GM21390 (cell line): ENCODE measurements around the gene F10.

Experiments used
- ATAC-seq: cut with Tn5 transposase; IDR thresholded peaks from one replicate; pipeline ENCODE4 v1.9.1; 2021; ENCODE audit not compliant: unreplicated experiment

F10 gene

DNA sequence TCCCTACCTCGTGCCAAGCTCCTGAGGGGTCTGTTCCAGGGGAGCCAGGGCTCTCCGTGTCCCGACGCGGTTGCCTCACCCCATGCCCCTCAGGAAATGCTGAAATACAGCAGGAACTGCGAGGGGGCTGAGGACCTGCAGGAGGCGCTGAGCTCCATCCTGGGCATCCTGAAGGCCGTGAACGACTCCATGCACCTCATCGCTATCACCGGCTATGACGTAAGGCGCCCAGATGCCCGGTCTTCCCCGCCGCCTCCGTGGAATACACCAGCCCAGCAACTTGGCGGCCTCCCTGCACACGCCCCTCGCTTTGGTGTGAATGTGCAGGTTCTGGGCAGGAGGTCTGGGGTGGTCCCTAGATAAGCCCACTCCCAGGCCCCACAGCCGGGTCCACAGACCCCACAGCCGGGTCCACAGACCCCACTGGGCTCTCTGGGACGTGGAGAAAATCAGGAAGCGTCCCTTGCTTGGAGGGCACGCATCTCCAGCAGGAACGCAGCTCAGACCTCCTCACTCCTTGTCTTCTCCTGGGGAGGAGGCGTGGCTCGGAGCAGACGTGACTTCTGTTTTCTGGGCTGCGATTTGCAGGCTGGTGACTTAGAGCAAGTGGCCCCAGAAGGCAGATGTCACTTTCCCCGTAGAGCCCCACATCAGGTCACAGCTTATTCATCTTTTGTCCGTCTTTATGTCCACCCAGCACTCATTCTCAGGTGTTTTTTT, 36.4 kb upstream of the F10 start:
- no peak for ATAC-seq

DNA sequence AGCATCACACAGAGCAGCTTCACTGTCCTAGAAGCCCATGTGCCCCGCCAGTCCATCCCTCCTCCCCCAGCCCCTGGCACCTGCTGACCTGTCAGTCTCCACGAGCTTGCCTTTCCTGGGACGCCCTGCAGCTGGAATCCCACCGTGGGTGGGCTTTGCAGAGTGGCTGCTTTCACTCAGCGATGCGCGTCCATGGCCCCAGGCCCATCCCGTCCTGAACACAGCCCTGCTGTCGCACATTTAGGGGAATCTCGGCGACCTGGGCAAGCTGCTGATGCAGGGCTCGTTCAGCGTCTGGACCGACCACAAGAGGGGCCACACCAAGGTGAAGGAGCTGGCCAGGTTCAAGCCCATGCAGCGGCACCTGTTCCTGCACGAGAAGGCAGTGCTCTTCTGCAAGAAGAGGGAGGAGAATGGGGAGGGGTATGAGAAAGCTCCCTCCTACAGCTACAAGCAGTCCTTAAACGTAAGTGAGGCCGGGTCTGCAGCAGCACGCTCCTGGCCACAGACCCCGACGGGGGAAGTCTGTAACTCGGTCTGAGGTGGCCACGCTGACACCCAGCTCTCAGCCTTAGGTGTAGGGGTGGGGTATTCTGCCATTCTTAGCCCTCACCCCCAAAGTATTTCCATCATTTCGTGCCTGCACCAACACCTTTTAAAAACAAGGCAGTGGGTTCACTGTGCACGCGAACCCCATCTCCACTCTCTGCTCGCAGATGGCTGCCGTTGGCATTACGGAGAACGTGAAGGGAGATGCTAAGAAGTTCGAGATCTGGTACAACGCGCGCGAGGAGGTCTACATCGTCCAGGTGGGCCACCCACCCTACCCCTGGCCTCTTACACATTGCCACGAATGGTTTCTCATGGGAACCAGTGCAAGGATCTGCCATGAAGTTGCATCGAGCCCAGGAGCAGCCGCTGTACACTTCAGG, 35.3 kb upstream of the F10 start:
- ATAC-seq = no peak

DNA sequence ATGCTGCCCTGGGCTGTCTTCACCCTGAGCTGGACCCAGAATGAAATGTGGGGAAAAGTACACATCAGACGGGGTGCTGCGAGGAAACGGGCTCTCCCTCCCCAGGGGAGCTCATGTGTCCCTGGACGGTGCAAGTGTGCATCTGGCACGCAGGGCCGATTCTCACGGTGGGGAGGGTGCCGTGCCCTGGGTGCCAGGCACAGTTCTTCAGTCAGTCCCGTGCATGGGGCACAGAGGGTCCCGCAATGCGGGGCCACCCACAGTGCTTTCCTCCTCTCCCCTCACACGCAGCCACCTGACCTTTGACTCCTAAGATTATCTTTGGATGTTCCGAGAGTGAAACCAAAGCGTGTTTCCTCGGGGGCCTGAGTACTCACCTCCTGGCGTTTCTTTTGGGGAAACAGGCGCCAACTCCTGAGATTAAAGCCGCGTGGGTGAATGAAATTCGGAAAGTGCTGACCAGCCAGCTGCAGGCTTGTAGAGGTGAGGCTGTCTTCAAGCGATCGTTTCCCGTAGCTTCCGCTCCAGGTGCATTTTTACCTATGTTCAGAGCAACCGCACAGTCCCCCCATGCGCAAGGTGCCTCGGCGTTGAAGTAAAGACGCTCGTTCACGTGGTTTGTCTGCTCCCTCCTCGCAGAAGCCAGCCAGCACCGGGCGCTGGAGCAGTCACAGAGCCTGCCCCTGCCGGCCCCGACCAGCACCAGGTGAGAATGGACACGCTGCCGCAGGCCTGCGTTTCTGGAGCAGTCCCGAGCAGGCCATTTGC, 34.5 kb upstream of the F10 start:
- ATAC-seq = no peak

DNA sequence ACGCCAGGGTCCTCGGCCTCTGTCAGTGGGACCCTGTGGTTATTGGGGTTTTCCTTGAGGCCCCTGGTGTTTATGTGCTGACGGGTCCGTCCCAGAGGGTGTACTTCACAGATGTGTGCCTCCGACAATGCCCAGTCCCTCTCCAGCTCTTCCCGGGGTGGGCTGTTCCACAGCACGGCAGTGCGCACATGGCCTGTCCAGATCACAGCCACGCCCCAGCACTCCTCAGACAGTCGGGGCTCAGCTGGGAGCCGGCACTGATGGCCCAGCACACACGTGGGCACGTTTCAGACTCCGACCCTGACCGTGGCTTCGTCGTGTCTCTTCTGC, 33.9 kb upstream of the F10 start:
- no peak for ATAC-seq

DNA sequence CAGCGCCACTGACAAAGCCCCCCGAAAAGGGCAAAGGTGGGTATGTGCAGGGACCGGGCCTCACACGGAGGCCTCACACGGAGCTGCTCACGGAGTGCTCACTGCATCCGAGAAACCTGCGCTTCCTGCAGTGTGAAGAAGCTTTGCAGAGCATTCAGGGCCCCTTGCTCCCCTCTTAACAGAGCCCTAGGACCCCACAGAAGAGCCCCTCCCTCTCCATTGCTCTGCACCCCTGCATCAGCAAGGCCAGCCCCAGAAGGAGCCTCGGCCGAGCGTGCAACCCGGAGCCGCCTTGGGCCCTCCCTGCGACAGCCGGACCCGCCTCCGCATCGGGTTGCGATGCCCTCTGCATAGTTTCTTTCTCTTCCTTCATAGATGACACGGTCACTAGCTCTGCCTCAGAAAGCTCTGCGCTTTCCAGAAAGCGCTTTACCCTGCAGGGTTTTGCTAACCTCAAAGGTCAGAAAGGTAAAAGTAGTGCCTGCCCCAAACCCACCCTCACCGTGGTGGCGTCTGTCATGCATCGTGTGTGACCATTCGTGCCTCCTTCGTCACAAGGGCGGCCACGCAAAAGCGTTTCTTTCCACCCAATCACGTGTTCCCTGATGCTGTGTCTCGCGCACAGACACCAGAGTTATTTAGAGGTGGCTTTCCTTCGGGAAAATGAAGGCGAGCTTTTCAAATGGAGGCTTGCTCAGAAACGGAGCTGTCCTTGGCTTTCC, 32.7 kb upstream of the F10 start:
- ATAC-seq = no peak

DNA sequence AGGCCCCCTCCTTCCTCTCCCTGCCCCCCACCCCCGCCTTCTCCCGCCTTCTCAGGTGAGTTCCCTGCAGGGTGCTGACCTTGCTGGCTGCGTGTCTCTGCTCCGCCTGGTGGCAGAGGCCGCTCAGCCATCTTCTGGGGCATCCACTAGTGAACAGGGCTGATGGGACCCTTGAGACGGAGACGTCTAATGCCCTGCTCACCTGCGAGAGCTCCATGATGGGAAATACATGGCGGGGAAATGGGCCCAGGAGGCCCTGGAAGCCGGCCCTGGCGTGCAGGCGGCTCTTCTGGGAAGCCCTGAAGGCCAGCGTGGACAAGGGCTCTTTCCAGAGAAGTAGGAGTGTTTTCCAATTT, 32.2 kb upstream of the F10 start:
- ATAC-seq = no peak

DNA sequence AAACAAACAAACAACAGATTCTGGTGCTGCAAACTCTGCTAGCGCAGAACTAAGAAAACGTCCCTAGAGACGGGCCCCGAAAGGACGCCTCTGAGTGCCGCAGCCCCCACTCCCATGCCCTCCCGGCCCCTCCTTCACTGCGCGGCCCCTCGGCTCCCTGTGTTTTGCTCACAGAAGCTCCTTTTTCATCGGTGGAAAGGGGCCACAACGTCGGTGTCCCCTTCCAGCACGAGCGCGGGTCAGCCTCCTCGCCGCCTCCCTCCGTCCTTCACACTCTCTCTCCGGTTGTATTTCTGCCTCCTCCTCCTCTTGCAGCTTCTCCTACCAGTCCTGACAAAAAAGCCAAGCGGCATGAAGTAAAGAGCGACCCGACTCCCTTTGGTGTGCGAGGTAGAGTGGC, 31.8 kb upstream of the F10 start:
- ATAC-seq = no peak

DNA sequence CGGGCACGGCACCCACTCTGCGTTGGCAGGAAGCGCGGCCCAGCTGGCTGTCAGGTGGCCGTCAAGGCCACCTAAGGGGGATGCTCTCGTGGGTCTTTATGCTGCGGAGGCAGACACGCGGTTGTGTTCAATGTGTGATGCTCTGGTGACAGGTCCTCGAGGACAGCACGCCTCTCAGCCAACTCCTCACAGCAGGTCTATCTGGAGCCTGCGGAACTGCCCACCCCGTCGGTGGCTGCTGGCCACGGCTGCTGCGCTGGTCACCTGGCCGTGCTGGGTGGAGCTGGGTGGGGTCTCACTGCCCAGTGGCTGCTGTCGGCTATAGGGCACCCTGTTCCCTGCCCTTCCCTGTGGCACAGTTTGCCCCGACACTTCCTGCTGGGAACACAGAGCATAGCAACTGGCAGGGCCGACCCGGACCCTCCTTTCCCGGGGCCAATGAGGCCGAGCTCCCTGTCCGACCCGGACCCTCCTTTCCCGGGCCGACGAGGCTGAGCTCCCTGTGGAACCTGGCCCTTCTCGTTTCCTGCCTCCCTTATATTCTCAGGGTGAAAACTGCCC, 31.3 kb upstream of the F10 start:
- ATAC-seq = no peak

DNA sequence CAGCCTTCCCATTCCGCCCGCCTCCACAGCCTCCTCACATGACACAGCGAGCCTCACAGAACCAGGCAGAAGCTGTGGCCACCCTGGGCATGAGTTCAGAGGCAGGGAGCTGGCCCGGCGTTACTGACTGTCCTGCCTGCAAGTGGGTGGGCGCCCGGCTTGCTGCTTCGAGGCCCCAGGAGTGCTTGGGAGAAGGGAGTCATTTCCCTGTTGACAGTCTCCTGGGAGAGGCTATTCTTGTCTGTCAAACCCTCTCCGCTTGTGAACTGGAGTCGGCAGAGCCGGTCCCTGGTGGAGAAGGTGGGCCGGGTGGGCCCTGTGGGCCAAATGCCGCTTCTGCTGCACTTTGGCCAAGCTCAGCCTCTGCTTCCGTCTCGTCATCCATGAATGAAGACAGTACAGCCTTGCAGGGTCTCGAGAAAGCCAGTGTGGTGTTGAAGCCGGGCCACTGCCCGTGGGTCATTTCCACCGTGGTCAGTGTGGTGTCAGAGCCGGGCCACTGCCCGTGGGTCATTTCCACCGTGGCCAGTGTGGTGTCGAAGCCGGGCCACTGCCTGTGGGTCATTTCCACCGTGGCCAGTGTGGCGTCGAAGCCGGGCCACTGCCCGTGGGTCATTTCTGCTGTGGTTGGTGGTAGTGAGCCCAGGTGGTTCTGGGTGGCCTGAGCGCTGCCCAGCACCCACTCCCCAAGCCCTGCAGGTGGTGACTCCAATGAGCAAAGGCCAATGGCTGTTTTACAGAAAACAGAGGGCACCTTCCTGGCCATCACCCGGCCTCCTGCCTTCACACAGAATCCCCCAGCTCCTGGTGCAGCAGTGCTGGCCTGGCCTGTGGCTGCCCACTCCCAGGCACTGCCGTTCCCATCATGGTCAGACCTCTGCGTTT, 30.5 kb upstream of the F10 start:
- ATAC-seq = no peak

DNA sequence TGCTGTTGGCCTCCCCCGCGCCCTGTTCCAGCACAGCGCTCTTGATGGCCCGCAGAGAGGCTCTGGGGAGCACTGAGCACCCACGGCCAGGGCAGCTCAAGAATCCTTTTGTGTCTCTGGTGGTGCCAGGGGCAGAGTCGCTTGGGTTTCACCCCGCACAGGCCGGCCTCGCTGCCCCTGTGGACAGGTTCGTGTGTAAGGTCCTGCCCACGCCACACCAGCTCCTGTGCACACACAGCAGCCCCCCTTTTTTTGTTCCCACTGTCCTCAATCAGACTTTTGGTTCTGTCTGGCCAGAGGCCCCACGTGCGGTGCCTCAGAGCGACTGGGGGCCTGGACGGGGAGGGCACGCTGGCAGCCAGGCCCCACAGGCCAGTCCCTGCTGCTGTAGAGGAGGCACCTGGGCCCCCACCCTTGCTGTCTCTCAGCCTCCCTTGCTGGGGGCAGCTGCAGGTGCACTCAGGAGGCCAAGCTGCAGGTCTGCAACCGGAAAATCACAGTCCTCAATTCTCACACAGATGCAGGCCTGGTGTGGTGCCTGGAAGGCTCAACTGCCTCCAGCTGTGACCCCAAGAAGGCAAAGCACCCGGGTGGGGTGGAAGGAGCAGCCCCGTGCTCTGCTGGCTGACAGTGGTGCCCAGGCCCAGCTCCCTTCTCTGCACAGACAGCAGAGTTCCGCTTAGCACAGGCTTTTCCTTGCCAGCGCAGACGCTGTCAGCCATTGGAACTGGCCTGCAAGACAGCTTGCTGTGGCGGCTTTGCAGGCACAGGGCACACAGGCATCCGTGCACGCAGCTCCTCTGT, 29.6 kb upstream of the F10 start:
- ATAC-seq = no peak

DNA sequence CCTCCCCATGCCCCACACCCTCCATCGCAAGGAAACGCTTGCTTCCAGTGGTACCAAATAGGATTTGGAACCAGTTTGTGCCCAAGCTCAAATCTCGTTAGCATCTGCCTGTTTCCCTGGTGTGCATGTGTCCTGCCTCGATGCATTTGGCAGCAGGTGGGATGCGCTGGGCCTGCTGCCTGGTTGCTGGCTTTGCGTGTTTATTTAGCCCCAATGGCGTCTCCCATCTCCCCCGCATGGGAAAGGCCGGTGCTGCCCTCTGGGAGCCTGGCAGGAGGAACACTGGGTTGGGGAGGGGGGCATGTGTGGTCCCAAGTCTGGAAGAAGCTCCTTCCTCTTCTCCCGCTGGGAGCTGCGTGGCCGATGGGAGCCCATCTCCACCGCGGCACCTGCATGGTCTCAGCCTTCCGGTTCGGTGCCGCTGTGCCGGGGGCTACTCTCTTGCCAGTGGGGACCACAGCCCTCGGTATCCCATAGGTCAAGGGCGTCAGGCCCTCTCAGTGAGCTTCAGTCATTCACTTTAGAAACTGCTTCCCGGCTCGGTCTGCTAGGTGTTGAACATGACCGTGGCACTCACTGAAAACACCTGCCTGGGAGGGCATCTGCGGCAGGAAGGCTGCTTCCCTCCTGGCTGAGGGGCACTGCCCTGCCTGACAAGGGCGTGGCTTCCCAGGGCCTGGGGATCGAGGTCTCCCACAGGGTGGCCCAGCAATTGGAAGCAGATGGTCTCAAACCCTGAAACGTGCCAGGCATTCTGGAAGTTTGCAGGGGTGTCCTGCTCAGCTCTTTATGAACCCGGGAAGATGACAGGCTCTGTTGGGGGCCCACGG, 28.8 kb upstream of the F10 start:
- ATAC-seq = no peak

DNA sequence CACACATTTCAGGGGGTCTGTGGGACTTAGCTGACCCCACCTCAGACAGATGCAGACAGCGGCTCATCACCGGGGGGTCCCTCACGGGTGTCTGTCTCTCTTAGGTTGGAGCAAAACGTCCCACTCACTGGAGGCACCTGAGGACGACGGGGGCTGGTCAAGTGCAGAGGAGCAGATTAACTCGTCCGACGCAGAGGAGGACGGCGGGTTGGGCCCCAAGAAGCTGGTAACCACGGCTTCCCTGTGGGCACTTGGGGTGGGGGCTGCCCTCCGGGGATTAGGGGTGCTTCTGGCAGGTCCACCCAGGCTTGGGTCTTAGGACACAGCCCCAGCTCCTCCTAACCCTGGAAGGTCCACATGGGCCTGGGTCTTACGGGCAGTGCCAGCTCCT, 28.2 kb upstream of the F10 start:
- no peak for ATAC-seq

DNA sequence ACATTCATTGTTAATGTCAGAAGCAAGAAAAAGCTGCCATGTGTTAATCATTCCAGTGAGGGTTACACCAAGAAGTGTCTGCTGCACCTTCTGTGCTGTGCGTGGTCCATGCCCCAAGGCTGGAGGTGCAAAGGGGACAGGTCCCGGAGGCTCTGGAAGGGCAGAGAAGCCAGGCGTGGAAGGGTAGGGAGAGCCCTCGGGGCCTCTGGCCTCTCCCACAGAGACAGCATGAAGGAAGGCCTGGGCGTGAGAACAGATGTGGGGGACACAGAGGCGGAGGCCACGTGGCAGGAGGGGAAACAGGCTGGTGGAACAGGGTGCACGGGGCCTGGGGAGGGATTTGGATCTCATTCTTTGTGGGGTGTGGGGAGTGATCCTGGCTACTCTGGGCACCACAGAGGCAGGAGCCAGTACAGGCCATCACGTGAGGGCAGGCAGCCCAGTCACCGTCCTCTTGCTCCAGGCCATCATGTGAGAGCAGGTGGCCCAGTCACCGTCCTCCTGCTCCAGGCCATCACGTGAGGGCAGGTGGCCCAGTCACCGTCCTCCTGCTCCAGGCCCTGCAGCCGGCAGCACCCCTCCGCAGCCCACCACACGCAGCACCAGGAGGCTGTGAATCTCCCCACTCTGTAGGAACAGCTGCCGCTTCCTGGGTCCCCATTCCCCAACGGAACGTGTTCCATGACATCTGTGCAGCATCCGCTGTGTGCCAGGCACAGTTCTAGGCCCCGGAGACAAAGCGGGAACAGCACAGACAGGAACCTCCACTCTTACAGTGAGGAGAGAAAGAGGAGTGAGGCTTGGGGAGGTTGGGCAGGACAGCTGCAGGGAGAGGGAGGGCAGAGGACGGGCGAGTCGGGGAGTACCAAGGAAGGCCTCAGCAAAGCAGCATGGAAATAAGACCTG, 27.2 kb upstream of the F10 start:
- no peak for ATAC-seq

DNA sequence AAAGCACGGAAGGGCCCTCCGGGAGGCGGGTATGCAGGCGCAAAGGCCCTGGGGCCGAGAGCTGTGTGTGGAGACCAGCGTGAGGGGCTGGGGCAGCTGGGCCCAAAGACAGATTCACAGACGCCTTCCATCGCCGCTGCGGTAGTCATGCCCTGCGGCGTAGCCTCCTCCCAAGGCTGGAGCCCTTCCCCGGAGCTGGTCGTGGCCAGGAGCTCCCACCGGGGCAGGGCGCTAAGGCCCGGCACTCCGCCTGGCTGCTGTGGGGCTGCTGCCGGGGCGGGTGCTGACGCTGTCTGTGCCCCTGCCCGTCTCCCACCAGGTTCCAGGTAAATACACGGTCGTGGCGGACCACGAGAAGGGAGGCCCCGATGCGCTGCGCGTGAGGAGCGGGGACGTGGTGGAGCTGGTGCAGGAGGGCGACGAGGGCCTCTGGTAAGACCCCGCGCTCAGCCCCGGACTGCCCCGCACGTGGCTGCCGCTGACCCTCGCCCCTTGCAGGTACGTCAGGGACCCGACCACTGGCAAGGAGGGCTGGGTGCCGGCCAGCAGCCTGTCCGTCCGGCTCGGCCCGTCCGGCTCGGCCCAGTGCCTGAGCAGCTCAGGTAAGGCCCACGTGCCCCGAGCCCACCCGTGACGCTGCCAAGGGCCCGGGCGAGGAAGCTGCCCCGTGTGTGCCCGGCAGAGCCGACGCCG, 26.4 kb upstream of the F10 start:
- ATAC-seq = no peak

DNA sequence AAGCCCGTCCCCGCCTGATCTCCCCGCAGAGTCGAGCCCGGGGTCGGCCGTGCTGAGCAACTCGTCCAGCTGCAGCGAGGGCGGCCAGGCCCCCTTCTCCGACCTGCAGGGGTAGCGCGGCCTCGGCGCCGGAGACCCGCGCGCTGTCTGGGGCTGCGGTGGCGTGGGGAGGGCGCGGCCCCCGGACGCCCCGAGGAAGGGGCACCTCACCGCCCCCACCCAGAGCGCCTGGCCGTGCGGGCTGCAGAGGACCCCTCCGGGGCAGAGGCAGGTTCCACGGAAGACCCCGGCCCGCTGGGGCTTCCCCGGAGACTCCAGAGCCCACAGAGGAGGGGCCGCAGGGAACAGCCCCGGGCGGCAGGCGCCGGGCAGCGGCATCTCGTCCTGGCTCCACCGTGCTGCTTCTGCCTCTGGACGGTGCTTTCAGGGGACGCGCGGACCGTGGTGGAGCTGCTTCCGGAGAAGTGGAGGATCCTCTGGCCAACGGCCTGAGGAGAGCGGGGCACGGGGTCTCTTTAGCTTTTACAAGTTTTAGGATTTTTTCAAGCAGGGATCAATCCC, 25.8 kb upstream of the F10 start:
- ATAC-seq = no peak

DNA sequence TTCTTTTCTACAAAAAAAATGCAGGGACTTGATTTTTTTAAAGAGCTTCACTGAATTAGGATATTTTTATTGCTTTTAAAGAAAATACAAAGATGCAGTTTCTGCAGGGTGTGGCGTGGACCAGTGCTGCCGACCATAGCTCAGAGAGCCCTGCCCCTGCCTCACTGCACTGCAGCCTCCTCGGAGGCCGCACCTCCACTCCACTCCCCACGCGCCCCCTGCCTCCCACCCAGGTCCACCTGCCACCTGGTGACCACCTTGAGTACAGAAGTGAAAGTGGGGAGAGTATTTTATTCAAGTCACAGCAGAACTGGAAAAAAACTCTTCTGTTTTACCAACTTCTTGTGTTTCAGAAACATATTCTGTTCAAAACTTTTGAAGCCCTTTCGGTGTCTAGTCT, 24.9 kb upstream of the F10 start:
- ATAC-seq = no peak
